ENCODE measurements around the gene RANGAP1.

The RANGAP1 gene

GRCh38 chr22:41256254-41257253, 29.4 kb downstream of the RANGAP1 start:
- no peak for DNase-seq

- no peak for DNase-seq
These were observed 31.8 kb downstream of the RANGAP1 start for GRCh38 chr22:41254230-41254629.

GRCh38 chr22:41252365-41252764, 33.6 kb downstream of the RANGAP1 start:
- DNase-seq, result no peak

- no peak for DNase-seq
These were observed 35.9 kb downstream of the RANGAP1 start for GRCh38 chr22:41250127-41250526.

GRCh38 chr22:41249442-41249841, 36.5 kb downstream of the RANGAP1 start:
- DNase-seq, result no peak

- DNase-seq, result no peak
These were observed 37.2 kb downstream of the RANGAP1 start for GRCh38 chr22:41248758-41249157.

GRCh38 chr22:41248314-41248713, 37.7 kb downstream of the RANGAP1 start:
- DNase-seq, result no peak

DNA sequence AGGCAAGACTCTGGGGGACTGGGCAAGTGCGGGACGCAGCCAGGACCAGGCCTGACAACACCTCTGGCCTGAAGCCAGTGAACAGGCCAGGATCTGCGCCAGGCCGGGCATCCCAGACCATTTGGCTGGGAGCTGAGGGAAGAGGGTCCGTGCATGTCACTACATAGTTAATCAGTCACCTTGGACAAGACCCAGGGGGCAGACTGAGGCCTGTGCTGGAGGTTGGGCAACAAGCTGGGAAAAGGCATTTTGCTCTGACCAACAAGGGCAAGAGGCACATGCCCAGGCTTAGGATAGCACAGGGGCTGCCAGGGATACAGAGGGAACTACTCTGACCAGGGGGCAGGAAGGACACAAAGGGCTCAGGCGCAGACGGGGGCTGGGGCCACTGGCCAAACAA, 38.3 kb downstream of the RANGAP1 start:
- DNase-seq, result no peak

- DNase-seq, result no peak
These were observed 40.0 kb downstream of the RANGAP1 start for GRCh38 chr22:41245917-41246499.

GRCh38 chr22:41243361-41243760, 42.6 kb downstream of the RANGAP1 start:
- DNase-seq, result no peak

DNA sequence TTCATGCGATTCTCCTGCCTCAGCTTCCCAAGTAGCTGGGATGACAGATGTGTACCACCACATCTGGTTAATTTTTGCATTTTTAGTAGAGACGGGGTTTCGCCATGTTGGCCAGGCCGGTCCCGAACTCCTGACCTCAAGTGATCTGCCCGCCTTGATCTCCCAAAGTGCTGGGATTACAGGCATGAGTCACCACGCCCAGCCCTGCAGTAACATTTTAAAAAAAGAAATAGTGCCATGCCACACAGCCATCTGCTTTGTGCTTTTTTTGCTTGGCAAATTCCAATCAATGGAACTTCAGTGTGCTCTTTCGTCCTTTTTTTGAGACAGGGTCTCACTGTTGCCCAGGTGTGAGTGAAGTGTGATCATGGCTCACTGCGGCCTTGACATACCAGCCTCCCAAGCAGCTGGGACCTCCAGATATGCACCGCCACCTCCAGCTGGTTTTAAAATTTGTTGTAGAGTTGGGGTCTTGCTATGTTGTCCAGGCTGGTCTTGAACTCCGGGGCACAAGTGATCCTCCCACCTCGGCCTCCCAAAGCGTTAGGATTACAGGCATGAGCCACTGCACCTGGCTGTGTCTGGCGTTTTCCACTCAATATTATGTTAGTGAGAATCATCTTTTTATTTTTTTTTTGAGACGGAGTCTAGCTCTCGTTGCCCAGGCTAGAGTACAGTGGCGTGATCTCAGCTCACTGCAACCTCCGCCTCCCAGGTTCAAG, 43.4 kb downstream of the RANGAP1 start:
- no peak for DNase-seq

GRCh38 chr22:41241133-41241676, 44.8 kb downstream of the RANGAP1 start:
- DNase-seq, result no peak

DNA sequence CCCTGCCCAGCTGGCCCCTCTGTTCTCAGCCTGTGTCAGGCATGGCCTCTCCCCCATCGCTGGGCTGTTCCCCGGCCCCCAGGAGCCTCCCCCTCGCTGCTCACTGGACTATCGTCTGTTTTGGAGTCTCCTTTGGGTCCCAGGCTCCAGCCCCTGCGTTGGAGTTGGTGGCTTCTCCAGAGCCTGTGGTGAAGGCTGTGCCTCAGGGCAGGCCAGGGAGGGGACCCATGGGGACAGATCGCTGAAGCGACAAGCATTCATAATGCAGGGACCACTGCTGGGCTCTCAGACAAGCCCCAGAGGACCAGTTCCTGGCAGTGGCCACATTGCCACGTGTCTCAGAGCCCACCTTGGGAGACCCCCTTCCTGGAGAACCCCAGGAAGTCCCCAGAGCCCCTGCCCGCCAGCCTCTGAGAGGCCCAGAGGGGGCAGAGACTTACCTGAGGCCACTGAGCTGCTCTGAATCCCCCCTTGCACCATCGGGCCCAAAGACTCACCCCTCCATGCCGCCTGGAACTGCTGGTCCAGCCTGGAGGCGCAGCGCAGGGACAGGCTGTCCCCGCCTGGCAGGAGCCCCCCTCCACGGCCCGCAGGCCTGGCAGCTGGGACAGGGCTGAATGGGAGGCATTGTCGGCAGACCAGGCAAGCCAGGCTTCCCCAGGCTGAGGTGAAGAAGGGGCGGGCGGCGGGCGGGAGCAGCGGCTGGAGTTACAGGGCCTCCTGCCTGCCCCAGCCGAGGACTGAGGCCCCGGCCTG, 45.4 kb downstream of the RANGAP1 start, which contains the start of gene CHADL:
CHADL (minus strand) TSS at position 555 of the 756 bp plus-strand sequence; CDS start at position 505, 50 bp downstream.
- no peak for DNase-seq

DNA sequence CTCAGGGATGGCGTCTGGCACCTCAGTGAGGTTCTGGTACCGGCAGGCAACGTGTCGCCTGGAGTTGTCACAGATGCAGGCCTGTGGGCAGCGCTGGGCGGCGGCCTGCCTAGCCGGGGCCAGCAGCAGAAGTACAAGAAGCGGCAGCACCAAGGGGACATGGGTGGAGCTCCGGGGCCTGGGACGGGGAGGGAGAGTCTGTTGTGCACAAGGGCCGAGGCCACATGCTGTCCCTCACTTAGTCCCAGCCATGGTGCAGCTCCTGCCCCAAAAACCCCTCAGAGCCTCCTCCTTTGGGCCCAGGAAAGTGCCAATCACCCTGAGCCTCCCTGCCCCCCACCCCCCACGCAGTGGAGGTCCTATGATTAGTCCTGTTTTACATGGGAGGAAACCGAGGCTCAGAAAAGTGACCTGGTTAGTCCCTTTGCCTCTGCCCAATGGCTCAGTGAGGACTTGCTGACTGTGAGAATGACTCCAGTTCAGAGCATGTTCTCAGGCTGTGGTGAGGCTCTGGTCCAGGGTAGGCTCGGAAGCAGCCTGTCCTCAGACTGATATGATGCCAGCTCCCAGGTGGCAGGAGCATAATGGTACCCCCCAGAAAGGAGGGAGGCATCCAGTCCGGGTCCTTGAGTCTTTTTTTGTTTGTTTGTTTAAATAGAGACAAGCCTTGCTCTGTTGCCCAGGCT, 46.4 kb downstream of the RANGAP1 start:
- DNase-seq, result no peak

DNA sequence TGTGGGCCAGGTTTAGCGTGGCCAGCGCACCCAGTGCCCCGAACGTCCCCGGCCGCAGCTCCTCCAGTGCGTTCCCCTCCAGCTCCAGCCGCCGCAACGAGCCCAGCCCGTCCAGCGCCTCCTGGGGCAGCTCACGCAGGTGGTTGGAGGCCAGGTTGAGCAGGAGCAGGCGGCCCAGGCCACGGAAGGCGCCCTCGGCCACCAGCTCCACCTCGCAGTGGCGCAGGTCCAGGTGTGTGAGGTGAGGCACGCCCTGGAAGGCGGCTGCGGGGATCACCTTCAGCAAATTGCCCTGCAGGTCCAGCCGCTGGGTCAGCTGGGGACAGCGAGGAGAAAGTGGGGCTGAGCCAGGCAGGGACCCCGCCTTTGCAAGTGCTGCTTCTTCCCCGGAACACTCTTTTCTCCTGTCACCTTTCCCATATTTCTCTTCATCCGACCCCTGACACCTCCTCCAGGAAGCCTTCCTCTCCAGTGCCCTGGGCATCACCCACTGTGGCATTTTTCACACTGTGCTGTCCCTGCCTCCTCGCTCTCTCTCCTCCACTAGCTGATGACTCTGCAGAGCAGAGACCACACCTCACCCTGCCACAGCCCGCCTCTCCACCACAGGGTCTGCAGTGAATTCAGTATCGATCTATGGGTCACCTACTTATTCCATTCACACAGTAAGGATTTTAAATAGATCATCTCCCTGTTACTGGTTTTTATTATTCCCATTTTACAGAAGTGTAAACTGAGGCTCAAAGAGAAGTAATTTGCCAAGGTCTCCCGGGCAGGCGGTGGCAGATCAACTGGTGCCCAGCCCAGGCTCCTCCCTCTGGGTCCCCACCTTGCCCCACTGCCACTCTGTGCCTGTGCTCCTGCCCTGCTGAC, 47.2 kb downstream of the RANGAP1 start:
- no peak for DNase-seq

DNA sequence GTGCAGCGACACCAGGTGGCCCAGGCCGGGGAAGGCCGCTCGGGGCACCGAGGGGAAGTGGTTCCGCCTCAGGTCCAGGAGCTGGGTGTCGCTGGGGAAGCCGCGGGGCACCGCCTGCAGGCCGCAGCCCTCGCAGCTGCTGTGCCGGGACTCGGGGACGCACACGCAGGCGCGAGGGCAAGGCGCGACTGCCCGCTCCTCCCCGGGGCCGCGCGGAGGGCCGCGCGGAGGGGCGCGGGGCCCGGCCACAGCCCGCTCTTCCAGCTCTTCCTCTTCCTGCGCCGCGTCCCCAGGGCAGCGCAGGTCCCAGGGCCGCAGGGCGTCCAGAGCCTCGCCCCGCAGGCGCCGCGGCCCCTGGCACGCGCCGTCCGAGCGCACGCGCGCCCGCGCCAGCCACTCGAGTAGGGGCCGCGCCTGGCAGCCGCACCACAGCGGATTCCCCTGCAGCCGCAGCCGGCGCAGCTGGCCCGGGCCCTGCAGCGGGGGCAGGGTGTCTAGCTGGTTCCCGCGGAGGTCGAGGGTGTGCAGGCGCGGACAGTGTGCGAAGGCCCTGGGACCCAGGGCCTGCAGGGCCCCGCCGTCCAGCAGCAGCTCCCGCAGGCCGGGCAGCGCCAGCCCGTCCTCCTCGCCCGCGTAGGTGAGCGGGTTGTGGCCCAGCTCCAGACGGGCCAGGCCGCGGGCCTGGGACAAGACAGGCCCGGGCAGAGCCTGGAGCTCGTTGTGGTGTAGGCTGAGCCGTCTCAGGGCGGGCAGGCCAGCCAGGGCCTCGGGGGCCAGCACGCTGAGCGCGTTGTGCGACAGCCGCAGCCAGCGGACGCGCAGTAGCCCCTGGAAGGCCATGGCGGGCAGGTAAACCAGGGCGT, 48.0 kb downstream of the RANGAP1 start:
- DNase-seq, result no peak

- DNase-seq, result no peak
These were observed 48.8 kb downstream of the RANGAP1 start for GRCh38 chr22:41237036-41237706.

GRCh38 chr22:41234815-41235695, 50.9 kb downstream of the RANGAP1 start:
- no peak for DNase-seq

Data from GDM1 (cell line).